ENCODE results near the gene LLGL2. TPM values are rescaled to one million over a fixed set of nuclear protein-coding genes. Genes with fewer than 3 reads are reported as not detected.
A peak's percentile ranks its signal among the peaks of the same experiment; 100 is the strongest.

The LLGL2 gene
- total RNA-seq, 1 donor from 2014 or later, result 44.5 TPM

GRCh38 chr17:75563063-75563758 is 37.7 kb downstream of the LLGL2 start:
- no peak for TF ChIP-seq CTCF (IDR thresholded peaks at IDR 0.05; ENCODE audit: insufficient read depth, low read length, severe bottlenecking)
- DNase-seq (ENCODE audit: low read depth) (no peak), FAIRE-seq (peak; percentile 68)
- peaks cover 12% of the 10 kb centered on the region for H3K36me3 ChIP-seq (ENCODE audit: control insufficient read depth, insufficient read depth, low read length)
- H3K27me3 ChIP-seq (ENCODE audit: control insufficient read depth, insufficient read depth, low read length), result no peaks in the 10 kb centered on the region
- no peak overlapping the region for H3K4me3 ChIP-seq (ENCODE audit: low read depth, low read length)

- Histone ChIP-seq H3K27me3 (ENCODE audit: control insufficient read depth, insufficient read depth, low read length) (no peaks in the 10 kb centered on the region), H3K4me3 (ENCODE audit: low read depth, low read length) (no peak overlapping the region), H3K36me3 (ENCODE audit: control insufficient read depth, insufficient read depth, low read length) (peaks cover 13% of the 10 kb centered on the region)
- no peak for FAIRE-seq
- DNase-seq (ENCODE audit: low read depth), result no peak
- TF ChIP-seq CTCF (IDR thresholded peaks at IDR 0.05; ENCODE audit: insufficient read depth, low read length, severe bottlenecking), result no peak
Observed at GRCh38 chr17:75564195-75564594, 38.7 kb downstream of the LLGL2 start.

- Histone ChIP-seq H3K27me3 (ENCODE audit: control insufficient read depth, insufficient read depth, low read length) (no peaks in the 10 kb centered on the region), H3K4me3 (ENCODE audit: low read depth, low read length) (no peak overlapping the region), H3K36me3 (ENCODE audit: control insufficient read depth, insufficient read depth, low read length) (peaks cover 14% of the 10 kb centered on the region)
- DNase-seq (ENCODE audit: low read depth) (peak; percentile 34), FAIRE-seq (no peak)
- no peak for TF ChIP-seq CTCF (IDR thresholded peaks at IDR 0.05; ENCODE audit: insufficient read depth, low read length, severe bottlenecking)
Observed at GRCh38 chr17:75565066-75565465, 39.6 kb downstream of the LLGL2 start.

GRCh38 chr17:75565618-75566017 is 40.1 kb downstream of the LLGL2 start:
- FAIRE-seq, result peak; percentile 83

GRCh38 chr17:75566416-75566815 is 40.9 kb downstream of the LLGL2 start:
- DNase-seq (ENCODE audit: low read depth), result no peak
- TF ChIP-seq CTCF (IDR thresholded peaks at IDR 0.05; ENCODE audit: insufficient read depth, low read length, severe bottlenecking), result no peak
- no peak overlapping the region for H3K4me3 ChIP-seq (ENCODE audit: low read depth, low read length)
- no peaks in the 10 kb centered on the region for H3K27me3 ChIP-seq (ENCODE audit: control insufficient read depth, insufficient read depth, low read length)
- peak; percentile 60 for FAIRE-seq
- peaks cover 16% of the 10 kb centered on the region for H3K36me3 ChIP-seq (ENCODE audit: control insufficient read depth, insufficient read depth, low read length)

More at GRCh38 chr17:75565618-75566017, 40.1 kb downstream of the LLGL2 start:
- Histone ChIP-seq H3K36me3 (ENCODE audit: control insufficient read depth, insufficient read depth, low read length) (peaks cover 16% of the 10 kb centered on the region), H3K27me3 (ENCODE audit: control insufficient read depth, insufficient read depth, low read length) (no peaks in the 10 kb centered on the region), H3K4me3 (ENCODE audit: low read depth, low read length) (no peak overlapping the region)
- DNase-seq (ENCODE audit: low read depth), result no peak
- no peak for TF ChIP-seq CTCF (IDR thresholded peaks at IDR 0.05; ENCODE audit: insufficient read depth, low read length, severe bottlenecking)

- H3K36me3 ChIP-seq (ENCODE audit: control insufficient read depth, insufficient read depth, low read length), result peaks cover 16% of the 10 kb centered on the region
- FAIRE-seq, result no peak
- no peak for TF ChIP-seq CTCF (IDR thresholded peaks at IDR 0.05; ENCODE audit: insufficient read depth, low read length, severe bottlenecking)
Observed at GRCh38 chr17:75566834-75567233, 41.3 kb downstream of the LLGL2 start.

More at GRCh38 chr17:75566834-75567233, 41.3 kb downstream of the LLGL2 start:
- no peak for DNase-seq (ENCODE audit: low read depth)
- H3K4me3 ChIP-seq (ENCODE audit: low read depth, low read length), result no peak overlapping the region
- H3K27me3 ChIP-seq (ENCODE audit: control insufficient read depth, insufficient read depth, low read length), result no peaks in the 10 kb centered on the region
